HepG2 (cell line): Measurements from ENCODE around the gene ASTN2. TPM values are rescaled to one million over a fixed set of nuclear protein-coding genes. Genes with fewer than 3 reads are reported as not detected.

Experiments
- ATAC-seq: fragments of 200-7000 bp; cut with Tn5 transposase; 3 replicates; pipeline ENCODE4 v1.9.1; 2020; ENCODE audit warnings: mild to moderate bottlenecking, moderate library complexity
- BruUV-seq: library from RNA; stranded (reverse); fragments of 400-500 nt; replicated peaks from 2 replicates; lab custom pipeline; 2021; lab: Mats Ljungman, UMichigan
- CTCF ChIA-PET: fragments of 300-600 bp; formaldehyde crosslinking; extraction: SDS; loops from one replicate; lab custom pipeline; 2021; ENCODE audit warnings: low total read pairs, inconsistent platforms, low intra/inter-chr PET ratio; lab: Yijun Ruan, JAX
- POLR2A ChIA-PET: fragments of 350-600 bp; sonication (Branson Sonifier 250); formaldehyde crosslinking; loops from one replicate; lab custom pipeline; 2020; ENCODE audit warnings: antibody characterized with exemption, inconsistent platforms; lab: Yijun Ruan, JAX
- DNase-seq: peaks from one replicate; pipeline ENCODE4 v3.0.0-alpha.2; 2015; ENCODE audit warnings: low spot score
- FAIRE-seq: peaks from 3 replicates; lab custom pipeline; 2011; peaks lifted over from hg19 to GRCh38; lab: Jason Lieb, UNC
- H2AFZ ChIP-seq: one replicate; pipeline ENCODE4 v1.6.1; 2011; ENCODE audit warnings: low read length, inconsistent platforms
- H3K27ac ChIP-seq: fragments of 300-600 bp; 3 replicates; pipeline ENCODE4 v1.8.0; 2011; ENCODE audit warnings: mixed run types, mild to moderate bottlenecking, mixed read lengths, low read length, inconsistent platforms; ENCODE audit not compliant: insufficient read depth; ENCODE audit errors: extremely low read length
- H3K27me3 ChIP-seq, 2 experiments: fragments of 200-600 bp in 1 of 2; 2 replicates in 1 of 2; 3 replicates in 1 of 2; pipeline versions ENCODE4 v1.6.0 to v1.8.0; 2011; ENCODE audit warnings: low read length in 2 of 2, mild to moderate bottlenecking in 2 of 2, moderate library complexity in 2 of 2, inconsistent platforms in 1 of 2; ENCODE audit not compliant: insufficient read depth in 2 of 2, control insufficient read depth in 1 of 2
- H3K36me3 ChIP-seq, 2 experiments: fragments of 200-600 bp in 1 of 2; replicated peaks in 1 of 2; 2 replicates in 1 of 2; 3 replicates in 1 of 2; pipeline versions ENCODE4 v1.5.1 to v1.8.0; 2011; ENCODE audit warnings: low read length in 2 of 2, inconsistent platforms in 1 of 2; ENCODE audit not compliant: insufficient read depth in 2 of 2, control insufficient read depth in 1 of 2
- H3K4me1 ChIP-seq: 2 replicates; pipeline ENCODE4 v1.5.1; 2012; ENCODE audit warnings: low read length, inconsistent platforms; ENCODE audit not compliant: insufficient read depth
- H3K4me2 ChIP-seq: 2 replicates; pipeline ENCODE4 v1.6.0; 2011; ENCODE audit warnings: low read depth, low read length, inconsistent platforms
- H3K4me3 ChIP-seq, 3 experiments: fragments of 200-600 bp in 1 of 3; sonication (generic), shearing (Covaris generic) in 1 of 3; replicated peaks in 1 of 3; 2 replicates each; pipeline ENCODE4 v1.5.1; 2011 to 2016; ENCODE audit warnings: low read length in 3 of 3, inconsistent platforms in 2 of 3, low read depth in 2 of 3, mild to moderate bottlenecking in 2 of 3, control low read depth in 1 of 3, mixed read lengths in 1 of 3; ENCODE audit not compliant: insufficient read depth in 1 of 3
- H3K79me2 ChIP-seq: one replicate; pipeline ENCODE4 v1.6.1; 2011; ENCODE audit warnings: low read length, inconsistent platforms; ENCODE audit not compliant: insufficient read depth
- H3K9ac ChIP-seq: 2 replicates; pipeline ENCODE4 v1.6.0; 2011; ENCODE audit warnings: mild to moderate bottlenecking, low read depth, low read length, inconsistent platforms; ENCODE audit not compliant: insufficient read depth
- H3K9me3 ChIP-seq: 2 replicates; pipeline ENCODE4 v1.5.1; 2012; ENCODE audit warnings: mild to moderate bottlenecking, low read length
- H4K20me1 ChIP-seq: 2 replicates; pipeline ENCODE4 v1.6.0; 2011; ENCODE audit warnings: inconsistent platforms, mild to moderate bottlenecking, low read length, moderate library complexity; ENCODE audit not compliant: insufficient read depth
- ATF7 ChIP-seq, 2 experiments: fragments of 450-650 bp in 1 of 2; sonication (generic) in 1 of 2; formaldehyde crosslinking in 1 of 2; IDR thresholded peaks; 2 replicates each; pipeline versions ENCODE4 v1.4.0 to v1.6.1; 2016 to 2020; ENCODE audit warnings: antibody characterized with exemption in 1 of 2, mild to moderate bottlenecking in 1 of 2, missing genetic modification reagents in 1 of 2
- BHLHE40 ChIP-seq: IDR thresholded peaks from 2 replicates; pipeline ENCODE4 v1.6.1; 2011; ENCODE audit warnings: low read length, improper control_type of control experiment
- CEBPB ChIP-seq: IDR thresholded peaks from 2 replicates; pipeline ENCODE4 v1.6.1; 2011; ENCODE audit warnings: low read depth, low read length, improper control_type of control experiment, borderline replicate concordance
- JUN ChIP-seq: sonication (generic); formaldehyde crosslinking; IDR thresholded peaks from 2 replicates; pipeline ENCODE4 v1.4.0; 2020; ENCODE audit warnings: mild to moderate bottlenecking, missing genetic modification reagents
- TFDP2 ChIP-seq: sonication (generic); formaldehyde crosslinking; IDR thresholded peaks from 2 replicates; pipeline ENCODE4 v1.4.0; 2020; ENCODE audit warnings: missing genetic modification reagents
- ZNF557 ChIP-seq: sonication (generic); formaldehyde crosslinking; IDR thresholded peaks from 2 replicates; pipeline ENCODE4 v1.4.0; 2020; ENCODE audit warnings: missing genetic modification reagents
- WGBS: methylation state at CpG from one replicate; pipeline ENCODE4 v1.1.6; 2017; ENCODE audit warnings: low lambda C conversion rate; 5-methylcytosine and 5-hydroxymethylcytosine counted together
- in situ Hi-C: cut with HindIII; loops from 2 replicates; pipeline ENCODE4 v1.10.0; 2017; ENCODE audit warnings: low pct_unique_long_range_greater_than_20kb; ENCODE audit not compliant: extremely low pct_ligation_motif_present
- intact Hi-C: fragments of 100-400 bp; cut with micrococcal nuclease; formaldehyde crosslinking; loops from one replicate; pipeline ENCODE4 v1.10.0; 2022; ENCODE audit not compliant: unreplicated experiment
- polyA plus RNA-seq, 8 experiments: library from polyadenylated mRNA; depleted of rRNA in 3 of 8; stranded (reverse) in 7 of 8; unstranded in 1 of 8; fragments of >200 nt; fragmentation: Illumina TruSeq in 4 of 8; extraction: Trizol in 4 of 8; gene quantifications; 2 replicates each; pipeline versions ENCODE4 v1.2.1 to v1.2.3, GENCODE V29; 2011 to 2016; ENCODE audit warnings: low read depth in 4 of 8, missing spikeins in 1 of 8, mixed read lengths in 1 of 8; ENCODE audit not compliant: insufficient read depth in 1 of 8
- total RNA-seq, 5 experiments: library from RNA; depleted of rRNA; stranded (reverse); fragments of >200 nt; fragmentation: Illumina TruSeq; extraction: Trizol; gene quantifications; 2 replicates each; pipeline ENCODE4 v1.2.3, GENCODE V29; 2016; ENCODE audit warnings: low read depth in 1 of 5
- TF ChIP-seq, protein P1 (sequence below): sonication (generic); formaldehyde crosslinking; IDR thresholded peaks from 2 replicates; pipeline ENCODE4 v1.8.0; 2022; ENCODE audit warnings: mild to moderate bottlenecking, missing genetic modification reagents
- TF ChIP-seq, protein P2 (sequence below): IDR thresholded peaks from 2 replicates; pipeline ENCODE4 v1.6.1; 2016
- TF ChIP-seq, protein P3 (sequence below), 2 experiments: fragments of 450-650 bp in 1 of 2; sonication (generic) in 1 of 2; formaldehyde crosslinking; IDR thresholded peaks; 2 replicates each; pipeline versions ENCODE4 v1.5.0 to v1.8.0; 2020 to 2022; ENCODE audit warnings: mild to moderate bottlenecking in 1 of 2, missing genetic modification reagents in 1 of 2

The ASTN2 gene
- total and polyA plus RNA-seq, 2 of the 13 experiments (the other 11 are each of a cell fraction or from before 2014, with no cell fraction given) = 5.2 to 13.5 TPM

DNA sequence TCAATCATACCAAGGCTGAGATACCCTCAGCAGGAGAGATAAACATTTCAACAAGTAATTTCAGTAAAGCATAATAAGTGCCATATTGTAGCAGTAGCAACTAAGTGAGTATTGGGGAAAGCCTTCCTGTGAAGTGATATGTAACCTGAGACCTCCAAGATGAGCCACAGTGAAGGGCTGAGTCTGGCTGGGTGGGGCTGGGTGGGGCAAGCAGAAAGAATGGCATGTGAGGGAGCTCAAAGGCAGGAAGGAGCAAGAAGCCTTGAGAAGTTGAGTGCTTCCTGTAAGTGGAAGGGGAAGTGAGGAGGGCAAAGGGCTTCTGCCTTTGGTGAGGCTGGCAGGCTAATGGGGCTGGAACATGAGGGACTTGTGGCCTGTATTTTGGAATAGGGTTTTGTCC is 19.7 kb upstream of the ASTN2 start (continued):
- TF ChIP-seq TFDP2 (CRISPR knock-in tag) (no peak), BHLHE40 (no peak)
- TF ChIP-seq, protein P1, sequence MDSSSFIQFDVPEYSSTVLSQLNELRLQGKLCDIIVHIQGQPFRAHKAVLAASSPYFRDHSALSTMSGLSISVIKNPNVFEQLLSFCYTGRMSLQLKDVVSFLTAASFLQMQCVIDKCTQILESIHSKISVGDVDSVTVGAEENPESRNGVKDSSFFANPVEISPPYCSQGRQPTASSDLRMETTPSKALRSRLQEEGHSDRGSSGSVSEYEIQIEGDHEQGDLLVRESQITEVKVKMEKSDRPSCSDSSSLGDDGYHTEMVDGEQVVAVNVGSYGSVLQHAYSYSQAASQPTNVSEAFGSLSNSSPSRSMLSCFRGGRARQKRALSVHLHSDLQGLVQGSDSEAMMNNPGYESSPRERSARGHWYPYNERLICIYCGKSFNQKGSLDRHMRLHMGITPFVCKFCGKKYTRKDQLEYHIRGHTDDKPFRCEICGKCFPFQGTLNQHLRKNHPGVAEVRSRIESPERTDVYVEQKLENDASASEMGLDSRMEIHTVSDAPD (CRISPR knock-in tag) = no peak
- TF ChIP-seq, protein P2, sequence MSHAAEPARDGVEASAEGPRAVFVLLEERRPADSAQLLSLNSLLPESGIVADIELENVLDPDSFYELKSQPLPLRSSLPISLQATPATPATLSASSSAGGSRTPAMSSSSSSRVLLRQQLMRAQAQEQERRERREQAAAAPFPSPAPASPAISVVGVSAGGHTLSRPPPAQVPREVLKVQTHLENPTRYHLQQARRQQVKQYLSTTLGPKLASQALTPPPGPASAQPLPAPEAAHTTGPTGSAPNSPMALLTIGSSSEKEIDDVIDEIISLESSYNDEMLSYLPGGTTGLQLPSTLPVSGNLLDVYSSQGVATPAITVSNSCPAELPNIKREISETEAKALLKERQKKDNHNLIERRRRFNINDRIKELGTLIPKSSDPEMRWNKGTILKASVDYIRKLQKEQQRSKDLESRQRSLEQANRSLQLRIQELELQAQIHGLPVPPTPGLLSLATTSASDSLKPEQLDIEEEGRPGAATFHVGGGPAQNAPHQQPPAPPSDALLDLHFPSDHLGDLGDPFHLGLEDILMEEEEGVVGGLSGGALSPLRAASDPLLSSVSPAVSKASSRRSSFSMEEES (CRISPR knock-in tag) = no peak

DNA sequence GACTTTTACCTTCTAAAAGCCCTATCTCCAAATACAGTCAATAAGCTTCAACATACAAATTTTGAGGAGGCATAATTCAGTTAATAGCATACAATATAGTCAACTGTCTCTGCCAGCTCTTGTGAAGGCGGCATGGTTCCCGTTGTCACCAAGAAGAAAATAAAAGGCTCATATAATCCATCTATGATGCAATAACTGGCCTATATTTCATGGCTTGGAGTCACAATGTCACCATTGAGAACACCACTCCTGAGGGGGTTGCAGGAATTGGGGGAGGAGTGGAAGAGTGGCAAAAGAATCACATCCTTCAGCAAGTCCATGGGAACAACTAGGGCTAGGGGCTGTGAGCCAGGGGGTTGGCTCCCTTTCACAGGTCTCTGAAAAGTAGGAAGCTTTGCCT is 16.0 kb upstream of the ASTN2 start:
- ChIA-PET POLR2A (no interaction called here), CTCF (no interaction called here)
- DNase-seq (no peak), ATAC-seq (no peak), FAIRE-seq (no peak)
- Histone ChIP-seq H3K79me2 (no peaks in the 10 kb centered on the region), H4K20me1 (no peaks in the 10 kb centered on the region), H3K9ac (no peak overlapping the region), H3K27ac (no peak overlapping the region), H3K9me3 (no peaks in the 10 kb centered on the region), H3K4me2 (no peak overlapping the region), H3K36me3 (no peaks in the 10 kb centered on the region), H3K4me3 (no peak overlapping the region), H3K4me1 (no peaks in the 10 kb centered on the region), H2AFZ (no peak overlapping the region), H3K27me3 (no peaks in the 10 kb centered on the region)
- TF ChIP-seq CEBPB (peak; percentile 71), ATF7 (IDR thresholded peaks at IDR 0.05) (peak; percentile 57), ATF7 (CRISPR knock-in tag; IDR thresholded peaks at IDR 0.05) (no peak), ZNF557 (CRISPR knock-in tag) (no peak), JUN (no peak)
- TF ChIP-seq, protein P3, sequence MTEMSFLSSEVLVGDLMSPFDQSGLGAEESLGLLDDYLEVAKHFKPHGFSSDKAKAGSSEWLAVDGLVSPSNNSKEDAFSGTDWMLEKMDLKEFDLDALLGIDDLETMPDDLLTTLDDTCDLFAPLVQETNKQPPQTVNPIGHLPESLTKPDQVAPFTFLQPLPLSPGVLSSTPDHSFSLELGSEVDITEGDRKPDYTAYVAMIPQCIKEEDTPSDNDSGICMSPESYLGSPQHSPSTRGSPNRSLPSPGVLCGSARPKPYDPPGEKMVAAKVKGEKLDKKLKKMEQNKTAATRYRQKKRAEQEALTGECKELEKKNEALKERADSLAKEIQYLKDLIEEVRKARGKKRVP (CRISPR knock-in tag; IDR thresholded peaks at IDR 0.05) = peak in 1 of 2 experiments; percentile 25; a peak in 1 of 4 replicates
- 0% methylated on average over 2 of the region's 2 CpGs for WGBS
- BruUV-seq = no TSS peak
- in situ Hi-C loops (no loop called here), intact Hi-C loops (no loop called here)
